Panc1 (cell line): ENCODE data around the gene MAK. TPM values are rescaled to one million over a fixed set of nuclear protein-coding genes. Genes with fewer than 3 reads are reported as not detected.
"Not testable (repeated sequence)": the region's sequence is repeated elsewhere in the genome, so short reads cannot be mapped to it uniquely, and the experiment has no call there.

Source experiments
- ATAC-seq: fragments of 200-7000 bp; cut with Tn5 transposase; 2 replicates; pipeline ENCODE4 v1.9.1; 2020; ENCODE audit warnings: mild to moderate bottlenecking, moderate library complexity
- BruUV-seq: library from RNA; stranded (reverse); fragments of 400-500 nt; replicated peaks from 2 replicates; lab custom pipeline; 2021; lab: Mats Ljungman, UMichigan
- CTCF ChIA-PET: fragments of 300-600 bp; sonication (Branson Sonifier 250); formaldehyde crosslinking; loops from one replicate; lab custom pipeline; 2022; ENCODE audit warnings: antibody characterized with exemption; lab: Charles Lee
- POLR2A ChIA-PET: fragments of 300-600 bp; sonication (Branson Sonifier 250); formaldehyde crosslinking; loops from one replicate; lab custom pipeline; 2022; ENCODE audit warnings: antibody characterized with exemption; lab: Charles Lee
- DNase-seq: peaks from one replicate; pipeline ENCODE4 v3.0.0-alpha.2; 2010; ENCODE audit warnings: low read depth, low spot score
- H3K27ac ChIP-seq: 2 replicates; pipeline ENCODE4 v1.5.1; 2011; ENCODE audit warnings: mild to moderate bottlenecking, low read length, inconsistent platforms
- H3K27me3 ChIP-seq: fragments of 200-500 bp; sonication (Bioruptor generic); 2 replicates; pipeline ENCODE4 v1.6.0; 2014; ENCODE audit warnings: low read length, inconsistent platforms; ENCODE audit not compliant: control insufficient read depth, insufficient read depth
- H3K36me3 ChIP-seq: fragments of 200-500 bp; sonication (Bioruptor generic); 2 replicates; pipeline ENCODE4 v1.5.1; 2014; ENCODE audit warnings: inconsistent platforms, mild to moderate bottlenecking, low read length, moderate library complexity; ENCODE audit not compliant: control insufficient read depth, insufficient read depth
- H3K4me1 ChIP-seq: 2 replicates; pipeline ENCODE4 v1.5.1; 2011; ENCODE audit warnings: inconsistent platforms, mild to moderate bottlenecking, low read length, moderate library complexity; ENCODE audit not compliant: control insufficient read depth, insufficient read depth
- H3K4me3 ChIP-seq, 2 experiments: 2 replicates each; pipeline ENCODE4 v1.5.1; 2011 to 2012; ENCODE audit warnings: low read depth in 2 of 2, low read length in 2 of 2, mild to moderate bottlenecking in 2 of 2, inconsistent platforms in 1 of 2, moderate library complexity in 1 of 2
- H3K9me3 ChIP-seq: fragments of 200-500 bp; sonication (Bioruptor generic); 2 replicates; pipeline ENCODE4 v1.5.1; 2014; ENCODE audit warnings: low read depth, mild to moderate bottlenecking, inconsistent platforms, low read length, moderate library complexity; ENCODE audit not compliant: control insufficient read depth, insufficient read depth
- POLR2AphosphoS5 ChIP-seq: IDR thresholded peaks from 2 replicates; pipeline ENCODE4 v1.6.1; 2012; ENCODE audit warnings: mild to moderate bottlenecking, low read depth, low read length, moderate library complexity
- SIN3A ChIP-seq: IDR thresholded peaks from 2 replicates; pipeline ENCODE4 v1.6.1; 2012; ENCODE audit warnings: low read depth, mild to moderate bottlenecking, low read length, moderate library complexity, borderline replicate concordance; ENCODE audit not compliant: insufficient read depth
- TCF7L2 ChIP-seq: IDR thresholded peaks from 2 replicates; pipeline ENCODE4 v1.6.1; 2011; ENCODE audit warnings: mild to moderate bottlenecking, low read depth, low read length, inconsistent platforms
- in situ Hi-C: cut with HindIII; loops from 2 replicates; pipeline ENCODE4 v1.10.0; 2016; ENCODE audit warnings: low sequenced_read_pairs, low pct_unique_long_range_greater_than_20kb
- intact Hi-C: fragments of 100-400 bp; cut with micrococcal nuclease; formaldehyde crosslinking; loops from one replicate; pipeline ENCODE4 v1.10.0; 2022; ENCODE audit not compliant: unreplicated experiment
- total RNA-seq: library from RNA; stranded (reverse); gene quantifications from one replicate; pipeline ENCODE4 v1.2.1, GENCODE V29; 2021; ENCODE audit not compliant: unreplicated experiment
- TF ChIP-seq, protein P1 (sequence below), 2 experiments: IDR thresholded peaks; 2 replicates each; pipeline ENCODE4 v1.6.1; 2011 to 2012; ENCODE audit warnings: low read depth in 2 of 2, control low read depth in 1 of 2, low read length in 1 of 2, mild to moderate bottlenecking in 1 of 2, moderate library complexity in 1 of 2; ENCODE audit not compliant: insufficient read depth in 1 of 2
- TF ChIP-seq, protein P2 (sequence below): fragments of 450-650 bp; IDR thresholded peaks from 2 replicates; pipeline ENCODE4 v1.5.1; 2017; ENCODE audit warnings: mild to moderate bottlenecking

Gene MAK
- total RNA-seq, 1 experiment from 2014 or later: 0.21 TPM

DNA sequence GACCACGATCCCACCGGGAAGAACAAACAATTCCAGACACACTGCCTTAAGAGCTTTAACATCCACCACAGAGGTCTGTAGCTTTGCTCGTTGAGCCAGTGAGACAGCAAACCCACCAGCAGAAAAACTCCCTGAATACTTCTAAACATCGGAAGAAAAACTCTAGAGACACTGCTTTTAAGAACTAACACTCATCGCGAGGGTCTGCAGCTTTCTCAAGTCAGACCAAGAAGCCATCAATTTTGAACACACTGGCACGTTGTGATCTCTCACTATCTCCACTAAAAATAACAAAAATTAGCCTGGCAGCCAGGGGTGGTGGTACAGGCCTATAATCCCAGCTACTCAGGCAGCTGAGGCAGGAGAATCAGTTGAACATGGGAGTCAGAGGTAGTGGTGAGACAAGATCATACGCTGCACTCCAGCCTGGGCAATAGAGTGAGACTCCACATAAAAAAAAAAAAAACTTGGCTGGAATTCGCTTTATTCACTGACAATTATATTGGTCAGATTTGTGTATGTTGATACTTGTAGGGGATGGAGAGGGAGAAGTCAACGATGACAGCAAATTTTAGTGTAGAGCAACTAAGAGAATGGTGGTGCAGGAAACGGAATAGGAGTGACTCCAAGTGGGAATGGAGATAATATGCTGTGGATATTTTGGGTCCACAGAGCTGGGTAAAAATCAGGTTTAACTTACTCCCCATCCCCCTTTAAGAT is 116.3 kb downstream of the MAK start:
- DNase-seq (no peak), ATAC-seq (no peak)
- intact Hi-C loops (no loop called here), in situ Hi-C loops (no loop called here)
- Histone ChIP-seq H3K27me3 (no peaks in the 10 kb centered on the region), H3K4me1 (peaks cover 18% of the 10 kb centered on the region), H3K36me3 (no peaks in the 10 kb centered on the region), H3K9me3 (no peaks in the 10 kb centered on the region), H3K27ac (peak overlapping the region; percentile 95), H3K4me3 (peak overlapping the region; percentile 77 to 91)
- TSS peak; percentile 93 for BruUV-seq
- POLR2A ChIA-PET: interaction anchor here (1.0 kb wide), 1 partner anchor 199 kb away, joined by 8 read pairs; no protein-coding TSS in a partner anchor
- CTCF ChIA-PET: interaction anchor here (0.6 kb wide), 1 partner anchor 39 kb away, joined by 5 read pairs; no protein-coding TSS in a partner anchor
- TF ChIP-seq TCF7L2 (no peak), POLR2AphosphoS5 (no peak), SIN3A (no peak)
- TF ChIP-seq, protein P1, sequence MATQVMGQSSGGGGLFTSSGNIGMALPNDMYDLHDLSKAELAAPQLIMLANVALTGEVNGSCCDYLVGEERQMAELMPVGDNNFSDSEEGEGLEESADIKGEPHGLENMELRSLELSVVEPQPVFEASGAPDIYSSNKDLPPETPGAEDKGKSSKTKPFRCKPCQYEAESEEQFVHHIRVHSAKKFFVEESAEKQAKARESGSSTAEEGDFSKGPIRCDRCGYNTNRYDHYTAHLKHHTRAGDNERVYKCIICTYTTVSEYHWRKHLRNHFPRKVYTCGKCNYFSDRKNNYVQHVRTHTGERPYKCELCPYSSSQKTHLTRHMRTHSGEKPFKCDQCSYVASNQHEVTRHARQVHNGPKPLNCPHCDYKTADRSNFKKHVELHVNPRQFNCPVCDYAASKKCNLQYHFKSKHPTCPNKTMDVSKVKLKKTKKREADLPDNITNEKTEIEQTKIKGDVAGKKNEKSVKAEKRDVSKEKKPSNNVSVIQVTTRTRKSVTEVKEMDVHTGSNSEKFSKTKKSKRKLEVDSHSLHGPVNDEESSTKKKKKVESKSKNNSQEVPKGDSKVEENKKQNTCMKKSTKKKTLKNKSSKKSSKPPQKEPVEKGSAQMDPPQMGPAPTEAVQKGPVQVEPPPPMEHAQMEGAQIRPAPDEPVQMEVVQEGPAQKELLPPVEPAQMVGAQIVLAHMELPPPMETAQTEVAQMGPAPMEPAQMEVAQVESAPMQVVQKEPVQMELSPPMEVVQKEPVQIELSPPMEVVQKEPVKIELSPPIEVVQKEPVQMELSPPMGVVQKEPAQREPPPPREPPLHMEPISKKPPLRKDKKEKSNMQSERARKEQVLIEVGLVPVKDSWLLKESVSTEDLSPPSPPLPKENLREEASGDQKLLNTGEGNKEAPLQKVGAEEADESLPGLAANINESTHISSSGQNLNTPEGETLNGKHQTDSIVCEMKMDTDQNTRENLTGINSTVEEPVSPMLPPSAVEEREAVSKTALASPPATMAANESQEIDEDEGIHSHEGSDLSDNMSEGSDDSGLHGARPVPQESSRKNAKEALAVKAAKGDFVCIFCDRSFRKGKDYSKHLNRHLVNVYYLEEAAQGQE (IDR thresholded peaks at IDR 0.05; ENCODE audit: insufficient read depth in 1 of 2, low read depth in 2 of 2, low read length in 1 of 2): no peak
- TF ChIP-seq, protein P2, sequence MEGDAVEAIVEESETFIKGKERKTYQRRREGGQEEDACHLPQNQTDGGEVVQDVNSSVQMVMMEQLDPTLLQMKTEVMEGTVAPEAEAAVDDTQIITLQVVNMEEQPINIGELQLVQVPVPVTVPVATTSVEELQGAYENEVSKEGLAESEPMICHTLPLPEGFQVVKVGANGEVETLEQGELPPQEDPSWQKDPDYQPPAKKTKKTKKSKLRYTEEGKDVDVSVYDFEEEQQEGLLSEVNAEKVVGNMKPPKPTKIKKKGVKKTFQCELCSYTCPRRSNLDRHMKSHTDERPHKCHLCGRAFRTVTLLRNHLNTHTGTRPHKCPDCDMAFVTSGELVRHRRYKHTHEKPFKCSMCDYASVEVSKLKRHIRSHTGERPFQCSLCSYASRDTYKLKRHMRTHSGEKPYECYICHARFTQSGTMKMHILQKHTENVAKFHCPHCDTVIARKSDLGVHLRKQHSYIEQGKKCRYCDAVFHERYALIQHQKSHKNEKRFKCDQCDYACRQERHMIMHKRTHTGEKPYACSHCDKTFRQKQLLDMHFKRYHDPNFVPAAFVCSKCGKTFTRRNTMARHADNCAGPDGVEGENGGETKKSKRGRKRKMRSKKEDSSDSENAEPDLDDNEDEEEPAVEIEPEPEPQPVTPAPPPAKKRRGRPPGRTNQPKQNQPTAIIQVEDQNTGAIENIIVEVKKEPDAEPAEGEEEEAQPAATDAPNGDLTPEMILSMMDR: no peak

GRCh38 chr6:10720960-10721849 is 117.1 kb downstream of the MAK start:
- in situ Hi-C loops, H3K4me3 ChIP-seq, ATAC-seq, POLR2A ChIA-PET, intact Hi-C loops, H3K27me3 ChIP-seq, H3K9me3 ChIP-seq, BruUV-seq, H3K36me3 ChIP-seq, DNase-seq: not testable (repeated sequence)
- CTCF ChIA-PET: interaction anchor here (0.6 kb wide), 1 partner anchor 39 kb away, joined by 5 read pairs; no protein-coding TSS in a partner anchor
- peak overlapping the region; percentile 95 for H3K27ac ChIP-seq
- H3K4me1 ChIP-seq: peaks cover 18% of the 10 kb centered on the region
